Measurements from ENCODE around the gene CD300C.

GRCh38 chr17:74524653-74525464 lies 21.1 kb downstream of the CD300C start:
- TF ChIP-seq CTCF (conservative IDR thresholded peaks at IDR 0.05 in 1 of 2, IDR thresholded peaks at IDR 0.05 in 1 of 2; ENCODE audit: extremely low read depth in 1 of 2, insufficient read depth in 1 of 2, low read depth in 1 of 2, low read length in 2 of 2) = no peak
- TF ChIP-seq EZH2 (IDR thresholded peaks at IDR 0.05; ENCODE audit: borderline replicate concordance, low read length) = no peak

Data from mammary epithelial cell (primary cell).